Measurements from ENCODE around the gene SINHCAF.

The SINHCAF gene

GRCh38 chr12:31234955-31235867 lies 90.7 kb downstream of the SINHCAF start:
- H3K4me3 ChIP-seq (ENCODE audit: low read depth, low read length) = no peak overlapping the region
- TF ChIP-seq CTCF (IDR thresholded peaks at IDR 0.05; ENCODE audit: low read depth, low read length, missing control alignments) = peak; percentile 44
- DNase-seq (ENCODE audit: low read depth) = no peak

- TF ChIP-seq CTCF (IDR thresholded peaks at IDR 0.05; ENCODE audit: low read depth, low read length, missing control alignments) = no peak
- no peak overlapping the region for H3K4me3 ChIP-seq (ENCODE audit: low read depth, low read length)
- DNase-seq (ENCODE audit: low read depth) = no peak
Measured at GRCh38 chr12:31234053-31234840, 91.7 kb downstream of the SINHCAF start.

- H3K4me3 ChIP-seq (ENCODE audit: low read depth, low read length) = no peak overlapping the region
- no peak for DNase-seq (ENCODE audit: low read depth)
- TF ChIP-seq CTCF (IDR thresholded peaks at IDR 0.05; ENCODE audit: low read depth, low read length, missing control alignments) = no peak
Measured at GRCh38 chr12:31233061-31233730, 92.8 kb downstream of the SINHCAF start.

GRCh38 chr12:31232361-31232965 lies 93.5 kb downstream of the SINHCAF start:
- no peak overlapping the region for H3K4me3 ChIP-seq (ENCODE audit: low read depth, low read length)
- TF ChIP-seq CTCF (IDR thresholded peaks at IDR 0.05; ENCODE audit: low read depth, low read length, missing control alignments) = no peak
- DNase-seq (ENCODE audit: low read depth) = no peak

GRCh38 chr12:31231611-31232360 lies 94.2 kb downstream of the SINHCAF start:
- no peak for DNase-seq (ENCODE audit: low read depth)
- H3K4me3 ChIP-seq (ENCODE audit: low read depth, low read length) = no peak overlapping the region
- TF ChIP-seq CTCF (IDR thresholded peaks at IDR 0.05; ENCODE audit: low read depth, low read length, missing control alignments) = no peak
